SK-N-SH (cell line): Measurements from ENCODE around the gene AXIN1.

ENCODE experiments used
- FOXM1 ChIP-seq: IDR thresholded peaks from 2 replicates; pipeline ENCODE4 v1.4.0; 2012; ENCODE audit warnings: low read depth, mild to moderate bottlenecking
- TF ChIP-seq, protein P1 (sequence below): IDR thresholded peaks from 2 replicates; pipeline ENCODE4 v1.6.1; 2012; ENCODE audit warnings: mild to moderate bottlenecking, low read depth, low read length, moderate library complexity
- TF ChIP-seq, protein P2 (sequence below): fragments of 200-600 bp; sonication (generic); IDR thresholded peaks from 2 replicates; pipeline ENCODE4 v1.6.1; 2017; ENCODE audit warnings: antibody characterized with exemption, mild to moderate bottlenecking, moderate library complexity
- TF ChIP-seq, protein P3 (sequence below): IDR thresholded peaks from 2 replicates; pipeline ENCODE4 v1.4.0; 2012; ENCODE audit warnings: low read depth

DNA sequence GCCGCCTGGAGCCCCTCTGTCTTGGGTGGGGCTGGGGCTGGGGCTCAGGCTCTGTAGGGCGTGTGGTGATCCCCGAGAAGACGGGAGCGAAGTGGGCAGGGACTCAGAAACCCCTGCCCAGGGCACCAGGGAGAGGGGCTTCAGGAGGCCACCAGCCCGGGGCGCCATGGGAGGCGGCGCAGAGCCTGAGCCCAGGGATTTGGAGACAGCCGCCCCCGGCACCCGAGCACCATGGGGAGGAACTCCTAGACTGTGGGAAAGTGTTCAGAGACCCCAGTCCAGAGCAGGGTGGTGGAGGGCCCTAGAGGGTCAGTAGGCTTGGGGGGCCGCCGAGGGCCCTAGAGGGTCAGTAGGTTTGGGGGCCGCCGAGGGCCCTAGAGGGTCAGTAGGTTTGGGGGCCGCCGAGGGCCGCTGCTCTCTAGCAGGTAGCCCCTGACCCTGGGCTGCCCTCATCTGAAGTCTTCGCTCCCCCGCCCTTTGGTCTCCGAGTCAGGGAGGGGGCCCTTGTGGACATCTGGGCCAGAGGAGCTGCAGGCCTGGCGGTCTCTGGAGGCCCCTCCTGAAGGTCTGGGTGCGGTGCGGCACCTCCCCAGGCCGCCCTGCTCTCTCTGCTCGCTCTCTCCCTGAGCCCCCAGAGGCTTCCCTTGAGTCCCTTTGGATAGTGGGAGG lies 71.4 kb downstream of the AXIN1 start:
- TF ChIP-seq, protein P1, sequence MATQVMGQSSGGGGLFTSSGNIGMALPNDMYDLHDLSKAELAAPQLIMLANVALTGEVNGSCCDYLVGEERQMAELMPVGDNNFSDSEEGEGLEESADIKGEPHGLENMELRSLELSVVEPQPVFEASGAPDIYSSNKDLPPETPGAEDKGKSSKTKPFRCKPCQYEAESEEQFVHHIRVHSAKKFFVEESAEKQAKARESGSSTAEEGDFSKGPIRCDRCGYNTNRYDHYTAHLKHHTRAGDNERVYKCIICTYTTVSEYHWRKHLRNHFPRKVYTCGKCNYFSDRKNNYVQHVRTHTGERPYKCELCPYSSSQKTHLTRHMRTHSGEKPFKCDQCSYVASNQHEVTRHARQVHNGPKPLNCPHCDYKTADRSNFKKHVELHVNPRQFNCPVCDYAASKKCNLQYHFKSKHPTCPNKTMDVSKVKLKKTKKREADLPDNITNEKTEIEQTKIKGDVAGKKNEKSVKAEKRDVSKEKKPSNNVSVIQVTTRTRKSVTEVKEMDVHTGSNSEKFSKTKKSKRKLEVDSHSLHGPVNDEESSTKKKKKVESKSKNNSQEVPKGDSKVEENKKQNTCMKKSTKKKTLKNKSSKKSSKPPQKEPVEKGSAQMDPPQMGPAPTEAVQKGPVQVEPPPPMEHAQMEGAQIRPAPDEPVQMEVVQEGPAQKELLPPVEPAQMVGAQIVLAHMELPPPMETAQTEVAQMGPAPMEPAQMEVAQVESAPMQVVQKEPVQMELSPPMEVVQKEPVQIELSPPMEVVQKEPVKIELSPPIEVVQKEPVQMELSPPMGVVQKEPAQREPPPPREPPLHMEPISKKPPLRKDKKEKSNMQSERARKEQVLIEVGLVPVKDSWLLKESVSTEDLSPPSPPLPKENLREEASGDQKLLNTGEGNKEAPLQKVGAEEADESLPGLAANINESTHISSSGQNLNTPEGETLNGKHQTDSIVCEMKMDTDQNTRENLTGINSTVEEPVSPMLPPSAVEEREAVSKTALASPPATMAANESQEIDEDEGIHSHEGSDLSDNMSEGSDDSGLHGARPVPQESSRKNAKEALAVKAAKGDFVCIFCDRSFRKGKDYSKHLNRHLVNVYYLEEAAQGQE, result no peak
- TF ChIP-seq, protein P2, sequence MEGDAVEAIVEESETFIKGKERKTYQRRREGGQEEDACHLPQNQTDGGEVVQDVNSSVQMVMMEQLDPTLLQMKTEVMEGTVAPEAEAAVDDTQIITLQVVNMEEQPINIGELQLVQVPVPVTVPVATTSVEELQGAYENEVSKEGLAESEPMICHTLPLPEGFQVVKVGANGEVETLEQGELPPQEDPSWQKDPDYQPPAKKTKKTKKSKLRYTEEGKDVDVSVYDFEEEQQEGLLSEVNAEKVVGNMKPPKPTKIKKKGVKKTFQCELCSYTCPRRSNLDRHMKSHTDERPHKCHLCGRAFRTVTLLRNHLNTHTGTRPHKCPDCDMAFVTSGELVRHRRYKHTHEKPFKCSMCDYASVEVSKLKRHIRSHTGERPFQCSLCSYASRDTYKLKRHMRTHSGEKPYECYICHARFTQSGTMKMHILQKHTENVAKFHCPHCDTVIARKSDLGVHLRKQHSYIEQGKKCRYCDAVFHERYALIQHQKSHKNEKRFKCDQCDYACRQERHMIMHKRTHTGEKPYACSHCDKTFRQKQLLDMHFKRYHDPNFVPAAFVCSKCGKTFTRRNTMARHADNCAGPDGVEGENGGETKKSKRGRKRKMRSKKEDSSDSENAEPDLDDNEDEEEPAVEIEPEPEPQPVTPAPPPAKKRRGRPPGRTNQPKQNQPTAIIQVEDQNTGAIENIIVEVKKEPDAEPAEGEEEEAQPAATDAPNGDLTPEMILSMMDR, result no peak
- TF ChIP-seq, protein P3, sequence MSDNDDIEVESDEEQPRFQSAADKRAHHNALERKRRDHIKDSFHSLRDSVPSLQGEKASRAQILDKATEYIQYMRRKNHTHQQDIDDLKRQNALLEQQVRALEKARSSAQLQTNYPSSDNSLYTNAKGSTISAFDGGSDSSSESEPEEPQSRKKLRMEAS, result no peak
- no peak for TF ChIP-seq FOXM1
